Mesendoderm (in vitro differentiated cells): ENCODE results near the gene EFCAB12.

Source experiments
- DNase-seq: peaks from one replicate; pipeline ENCODE4 v3.0.0; 2013
- H2AK5ac ChIP-seq: 2 replicates; pipeline ENCODE4 v1.6.1; 2013; ENCODE audit warnings: low read length, inconsistent platforms
- H2BK120ac ChIP-seq: 2 replicates; pipeline ENCODE4 v1.6.1; 2013; ENCODE audit warnings: low read depth, mild to moderate bottlenecking, low read length, moderate library complexity, mixed read lengths
- H2BK15ac ChIP-seq: replicated peaks from 2 replicates; pipeline ENCODE4 v1.6.1; 2013; ENCODE audit warnings: low read depth, mild to moderate bottlenecking, moderate library complexity
- H2BK5ac ChIP-seq: 2 replicates; pipeline ENCODE4 v1.6.1; 2013; ENCODE audit warnings: low read length, inconsistent platforms
- H3K18ac ChIP-seq: 2 replicates; pipeline ENCODE4 v1.6.1; 2013; ENCODE audit warnings: mild to moderate bottlenecking, low read length, mixed read lengths
- H3K23ac ChIP-seq: one replicate; pipeline ENCODE4 v1.6.1; 2013; ENCODE audit warnings: low read length
- H3K27ac ChIP-seq: 2 replicates; pipeline ENCODE4 v1.5.1; 2013; ENCODE audit warnings: low read depth, mild to moderate bottlenecking, inconsistent platforms, low read length, moderate library complexity
- H3K27me3 ChIP-seq: 2 replicates; pipeline ENCODE4 v1.6.1; 2013; ENCODE audit warnings: low read length, control low read depth, mild to moderate bottlenecking, inconsistent platforms; ENCODE audit not compliant: insufficient read depth, poor library complexity
- H3K36me3 ChIP-seq: 2 replicates; pipeline ENCODE4 v1.6.1; 2013; ENCODE audit warnings: low read length, inconsistent platforms; ENCODE audit not compliant: control insufficient read depth, insufficient read depth
- H3K4ac ChIP-seq: one replicate; pipeline ENCODE4 v1.6.1; 2013; ENCODE audit warnings: low read depth, mild to moderate bottlenecking, low read length, moderate library complexity
- H3K4me1 ChIP-seq: 2 replicates; pipeline ENCODE4 v1.6.1; 2013; ENCODE audit warnings: low read depth, low read length, inconsistent platforms; ENCODE audit not compliant: control insufficient read depth
- H3K4me2 ChIP-seq: 2 replicates; pipeline ENCODE4 v1.6.1; 2013; ENCODE audit warnings: low read length
- H3K4me3 ChIP-seq: 2 replicates; pipeline ENCODE4 v1.5.1; 2013; ENCODE audit warnings: mild to moderate bottlenecking, low read length
- H3K56ac ChIP-seq: one replicate; pipeline ENCODE4 v1.6.1; 2013; ENCODE audit warnings: low read length
- H3K79me1 ChIP-seq: 2 replicates; pipeline ENCODE4 v1.6.1; 2013; ENCODE audit warnings: low read length, inconsistent platforms
- H3K79me2 ChIP-seq: 2 replicates; pipeline ENCODE4 v1.6.1; 2013; ENCODE audit warnings: mild to moderate bottlenecking, low read length; ENCODE audit not compliant: control insufficient read depth, insufficient read depth
- H3K9ac ChIP-seq: 2 replicates; pipeline ENCODE4 v1.6.1; 2013; ENCODE audit warnings: low read length, inconsistent platforms
- H4K5ac ChIP-seq: one replicate; pipeline ENCODE4 v1.6.1; 2013; ENCODE audit warnings: low read length
- H4K8ac ChIP-seq: one replicate; pipeline ENCODE4 v1.6.1; 2013; ENCODE audit warnings: low read depth, mild to moderate bottlenecking, control low read depth, low read length, moderate library complexity
- WGBS: extraction: QIAGEN DNeasy Blood & Tissue Kit; methylation state at CpG from one replicate; pipeline ENCODE4 v1.1.7; 2013; ENCODE audit warnings: low lambda C conversion rate, missing lambda C conversion rate; ENCODE audit not compliant: insufficient coverage; ENCODE audit errors: extremely low coverage; 5-methylcytosine and 5-hydroxymethylcytosine counted together

EFCAB12 gene

DNA sequence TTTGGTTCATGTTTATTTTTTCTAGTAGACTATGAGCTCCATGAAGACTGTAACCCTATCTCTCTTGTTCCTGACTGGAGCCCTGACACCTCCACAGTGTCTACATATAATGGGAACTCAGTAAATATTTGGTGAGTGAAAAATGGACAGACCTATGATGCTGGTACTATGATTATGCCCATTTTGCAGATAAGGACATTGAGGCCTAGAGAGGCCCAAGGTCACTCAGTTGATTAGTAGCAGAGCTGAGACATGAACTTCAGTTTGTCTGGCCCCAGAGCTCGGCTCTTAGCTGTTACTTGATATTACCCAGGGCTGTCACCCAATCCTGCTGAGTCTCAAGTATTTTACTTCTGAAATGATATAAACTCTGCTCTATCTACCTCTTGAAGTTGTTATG is 5.5 kb downstream of the EFCAB12 start:
- Histone ChIP-seq H3K9ac (no peak overlapping the region), H3K23ac (no peak overlapping the region), H3K18ac (no peak overlapping the region), H3K4me1 (peaks cover 2% of the 10 kb centered on the region), H3K27me3 (peaks cover 1% of the 10 kb centered on the region), H2AK5ac (no peak overlapping the region), H2BK120ac (no peak overlapping the region), H2BK15ac (no peak overlapping the region), H3K56ac (no peak overlapping the region), H3K4me2 (no peak overlapping the region), H4K8ac (no peak overlapping the region), H4K5ac (no peak overlapping the region), H3K4ac (no peak overlapping the region), H3K79me2 (no peaks in the 10 kb centered on the region), H2BK5ac (no peak overlapping the region), H3K36me3 (no peaks in the 10 kb centered on the region), H3K27ac (no peak overlapping the region), H3K79me1 (no peaks in the 10 kb centered on the region), H3K4me3 (no peak overlapping the region)
- DNase-seq = no peak
- no CpG with 5 or more reads among the region's 1 CpG for WGBS

GRCh38 chr3:129421988-129422745 is 6.3 kb downstream of the EFCAB12 start:
- Histone ChIP-seq H3K23ac (no peak overlapping the region), H4K8ac (no peak overlapping the region), H2AK5ac (no peak overlapping the region), H3K18ac (no peak overlapping the region), H3K4ac (no peak overlapping the region), H3K4me2 (no peak overlapping the region), H2BK15ac (no peak overlapping the region), H2BK5ac (no peak overlapping the region), H3K4me3 (no peak overlapping the region), H3K56ac (no peak overlapping the region), H3K79me1 (no peaks in the 10 kb centered on the region), H3K27me3 (peaks cover under 1% of the 10 kb centered on the region), H4K5ac (no peak overlapping the region), H3K27ac (no peak overlapping the region), H3K36me3 (no peaks in the 10 kb centered on the region), H3K4me1 (peaks cover 2% of the 10 kb centered on the region), H3K79me2 (no peaks in the 10 kb centered on the region), H3K9ac (no peak overlapping the region), H2BK120ac (no peak overlapping the region)
- no CpG with 5 or more reads among the region's 6 CpGs for WGBS
- DNase-seq = peak; percentile 40

DNA sequence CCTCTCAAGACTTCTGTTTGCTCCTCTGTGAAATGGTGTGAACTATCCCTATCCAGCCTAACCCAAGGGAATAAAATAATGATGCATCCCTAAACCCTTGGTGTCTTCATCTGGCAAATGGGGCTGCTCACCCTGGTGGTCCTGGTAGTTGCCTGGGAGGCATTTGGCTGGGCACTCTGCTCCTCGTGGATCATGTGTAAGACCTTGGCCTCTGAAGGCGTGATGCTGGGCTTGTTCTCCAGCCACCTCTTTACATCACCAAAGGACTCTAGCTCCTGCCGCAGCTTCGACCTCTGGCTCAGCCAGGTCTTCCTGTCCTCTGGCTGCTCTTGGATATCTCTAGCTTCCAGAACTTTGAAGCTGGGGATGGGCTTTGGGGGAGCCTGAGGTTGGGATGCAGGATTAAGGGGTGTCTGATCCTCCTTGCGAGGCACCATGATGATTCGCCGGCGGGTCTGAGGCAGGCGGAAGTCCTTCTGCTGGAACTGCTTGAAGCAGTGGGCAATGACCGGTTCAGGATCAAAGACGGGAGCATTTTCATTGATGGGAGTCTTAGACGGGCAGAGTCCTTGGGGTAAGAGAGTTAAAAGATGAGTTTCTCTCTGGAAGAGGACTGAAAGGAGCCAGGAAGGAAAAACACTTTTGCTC is 7.1 kb downstream of the EFCAB12 start:
- Histone ChIP-seq H2BK120ac (no peak overlapping the region), H3K4ac (no peak overlapping the region), H3K79me2 (no peaks in the 10 kb centered on the region), H3K4me1 (peaks cover 2% of the 10 kb centered on the region), H3K9ac (no peak overlapping the region), H3K4me3 (no peak overlapping the region), H3K27me3 (no peaks in the 10 kb centered on the region), H3K18ac (no peak overlapping the region), H4K8ac (no peak overlapping the region), H3K56ac (no peak overlapping the region), H2BK5ac (no peak overlapping the region), H3K4me2 (no peak overlapping the region), H3K23ac (no peak overlapping the region), H2AK5ac (no peak overlapping the region), H3K27ac (no peak overlapping the region), H2BK15ac (no peak overlapping the region), H3K36me3 (no peaks in the 10 kb centered on the region), H3K79me1 (no peaks in the 10 kb centered on the region), H4K5ac (no peak overlapping the region)
- no peak for DNase-seq
- no CpG with 5 or more reads among the region's 12 CpGs for WGBS

GRCh38 chr3:129419476-129419875 is 9.0 kb downstream of the EFCAB12 start:
- no peak overlapping the region for H3K56ac ChIP-seq
- no peaks in the 10 kb centered on the region for H3K79me1 ChIP-seq
- H2BK5ac ChIP-seq = no peak overlapping the region
- H3K9ac ChIP-seq = no peak overlapping the region
- H3K4me3 ChIP-seq = no peak overlapping the region
- no peak overlapping the region for H3K23ac ChIP-seq
- no peaks in the 10 kb centered on the region for H3K79me2 ChIP-seq
- no peak overlapping the region for H2BK15ac ChIP-seq
- no peak overlapping the region for H2BK120ac ChIP-seq
- H3K4ac ChIP-seq = no peak overlapping the region
- H3K36me3 ChIP-seq = no peaks in the 10 kb centered on the region
- no peak for DNase-seq
- no CpG with 5 or more reads among the region's 4 CpGs for WGBS
- H3K18ac ChIP-seq = no peak overlapping the region
- H4K5ac ChIP-seq = no peak overlapping the region
- no peak overlapping the region for H4K8ac ChIP-seq
- H3K27me3 ChIP-seq = no peaks in the 10 kb centered on the region
- H3K4me1 ChIP-seq = no peaks in the 10 kb centered on the region
- no peak overlapping the region for H3K4me2 ChIP-seq
- no peak overlapping the region for H2AK5ac ChIP-seq
- H3K27ac ChIP-seq = no peak overlapping the region

DNA sequence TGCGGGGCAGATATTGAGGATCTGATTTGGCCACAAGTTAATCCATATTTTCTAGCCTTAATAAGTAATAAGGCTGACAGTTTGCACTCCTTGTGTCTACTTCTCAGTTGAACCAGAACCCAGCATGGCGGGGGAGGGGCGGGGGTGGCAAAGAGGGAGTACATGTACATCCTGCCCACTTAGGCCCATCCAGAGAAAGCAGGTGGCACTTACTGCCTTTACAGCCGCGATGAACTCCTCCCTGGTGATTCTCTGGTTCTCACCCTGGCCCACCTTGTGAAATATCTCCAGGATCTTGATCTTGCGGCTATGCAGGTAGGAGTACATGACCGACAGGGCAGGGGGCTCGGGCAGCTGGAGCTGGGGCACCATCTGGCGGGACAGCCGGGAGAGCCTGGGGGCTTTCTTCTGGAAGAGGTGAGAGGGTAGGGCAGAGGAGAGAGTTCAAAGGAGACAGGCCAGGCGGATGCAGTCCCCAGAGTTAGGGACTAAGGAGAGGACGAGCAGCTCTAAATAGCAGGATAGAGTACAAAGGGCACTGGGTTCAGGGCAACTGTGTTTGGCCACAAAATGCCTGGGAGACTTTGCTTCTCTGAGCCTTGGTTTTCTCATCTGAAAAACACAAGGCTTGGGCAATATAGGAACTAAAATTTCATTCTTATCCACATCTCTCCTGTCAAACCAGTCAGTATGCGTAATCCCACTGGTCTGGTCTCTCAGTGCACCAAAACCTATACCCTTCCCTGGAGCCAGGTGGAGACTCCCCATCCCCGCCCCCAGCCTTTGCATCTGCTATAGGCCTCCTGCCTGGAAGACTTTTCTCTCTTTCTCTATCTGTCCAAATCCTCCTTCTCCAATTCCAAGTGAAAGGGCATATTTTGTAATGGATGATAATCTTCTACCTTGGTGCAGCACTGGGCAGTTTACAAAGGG is 10.1 kb downstream of the EFCAB12 start:
- no peak for DNase-seq
- Histone ChIP-seq H3K27ac (no peak overlapping the region), H2BK120ac (no peak overlapping the region), H3K4me3 (no peak overlapping the region), H3K23ac (no peak overlapping the region), H2BK15ac (no peak overlapping the region), H3K4me2 (no peak overlapping the region), H2BK5ac (no peak overlapping the region), H4K8ac (no peak overlapping the region), H3K9ac (no peak overlapping the region), H3K4me1 (no peaks in the 10 kb centered on the region), H4K5ac (no peak overlapping the region), H3K36me3 (no peaks in the 10 kb centered on the region), H3K27me3 (no peaks in the 10 kb centered on the region), H3K79me1 (no peaks in the 10 kb centered on the region), H3K56ac (no peak overlapping the region), H3K4ac (no peak overlapping the region), H2AK5ac (no peak overlapping the region), H3K79me2 (no peaks in the 10 kb centered on the region), H3K18ac (no peak overlapping the region)
- no CpG with 5 or more reads among the region's 14 CpGs for WGBS
